Measurements from ENCODE around the gene CELF1.
"Not testable (repeated sequence)": the region's sequence is repeated elsewhere in the genome, so short reads cannot be mapped to it uniquely, and the experiment has no call there.

DNA sequence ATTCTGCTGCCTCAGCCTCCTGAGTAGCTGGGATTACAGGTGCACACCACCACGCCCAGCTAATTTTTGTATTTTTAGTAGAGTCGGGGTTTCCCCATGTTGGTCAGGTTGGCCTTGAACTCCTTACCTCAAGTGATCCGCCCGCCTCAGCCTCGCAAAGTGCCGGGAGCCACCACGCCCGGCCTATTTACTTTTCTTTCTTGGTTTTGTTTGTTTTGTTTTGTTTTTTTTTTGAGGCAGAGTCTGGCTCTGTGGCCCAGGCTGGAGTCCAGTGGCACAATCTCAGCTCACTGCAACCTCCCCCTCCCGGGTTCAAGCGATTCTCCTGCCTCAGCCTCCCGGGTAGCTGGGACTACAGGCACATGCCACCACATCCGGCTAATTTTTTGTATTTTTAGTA lies 4.1 kb upstream of the CELF1 start:
- not testable (repeated sequence) for TF ChIP-seq CTCF (conservative IDR thresholded peaks at IDR 0.05; ENCODE audit: low read depth in 2 of 2); EZH2phosphoT487 (IDR thresholded peaks at IDR 0.05; ENCODE audit: unreplicated experiment); POLR2AphosphoS5 (IDR thresholded peaks at IDR 0.05; ENCODE audit: low read depth); EZH2 (IDR thresholded peaks at IDR 0.05; ENCODE audit: low read depth, unreplicated experiment); ZNF114 (CRISPR knock-in tag; IDR thresholded peaks at IDR 0.05); ZNF462 (CRISPR knock-in tag; IDR thresholded peaks at IDR 0.05); JUNB (IDR thresholded peaks at IDR 0.05; ENCODE audit: unreplicated experiment)

Data from GM23338 (cell line).